HG02763 (cell line): ENCODE measurements around the gene TRIM46.
"Not testable (repeated sequence)": the region's sequence is repeated elsewhere in the genome, so short reads cannot be mapped to it uniquely, and the experiment has no call there.

Experiments used
- ATAC-seq: cut with Tn5 transposase; IDR thresholded peaks from one replicate; pipeline ENCODE4 v1.9.1; 2021; ENCODE audit warnings: mild to moderate bottlenecking, moderate library complexity; ENCODE audit not compliant: unreplicated experiment

The TRIM46 gene

DNA sequence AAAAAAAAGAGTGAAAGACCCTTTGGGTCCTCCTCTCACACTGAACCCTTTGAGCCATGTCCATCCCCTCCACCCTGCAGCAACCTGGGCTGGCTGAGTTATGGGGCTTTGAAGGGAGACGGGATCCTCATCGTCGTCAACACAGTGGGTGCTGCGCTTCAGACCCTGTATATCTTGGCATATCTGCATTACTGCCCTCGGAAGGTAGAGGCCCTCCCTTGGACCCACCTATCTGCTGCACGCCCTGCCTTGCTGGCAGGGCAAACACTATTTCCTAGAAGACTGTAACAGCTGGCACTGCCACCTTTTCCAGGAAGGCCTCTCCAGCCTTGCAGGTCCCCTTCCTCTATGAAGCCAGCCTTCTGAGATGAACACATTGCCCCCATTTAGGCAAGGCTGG is 36.9 kb upstream of the TRIM46 start:
- ATAC-seq, result no peak

DNA sequence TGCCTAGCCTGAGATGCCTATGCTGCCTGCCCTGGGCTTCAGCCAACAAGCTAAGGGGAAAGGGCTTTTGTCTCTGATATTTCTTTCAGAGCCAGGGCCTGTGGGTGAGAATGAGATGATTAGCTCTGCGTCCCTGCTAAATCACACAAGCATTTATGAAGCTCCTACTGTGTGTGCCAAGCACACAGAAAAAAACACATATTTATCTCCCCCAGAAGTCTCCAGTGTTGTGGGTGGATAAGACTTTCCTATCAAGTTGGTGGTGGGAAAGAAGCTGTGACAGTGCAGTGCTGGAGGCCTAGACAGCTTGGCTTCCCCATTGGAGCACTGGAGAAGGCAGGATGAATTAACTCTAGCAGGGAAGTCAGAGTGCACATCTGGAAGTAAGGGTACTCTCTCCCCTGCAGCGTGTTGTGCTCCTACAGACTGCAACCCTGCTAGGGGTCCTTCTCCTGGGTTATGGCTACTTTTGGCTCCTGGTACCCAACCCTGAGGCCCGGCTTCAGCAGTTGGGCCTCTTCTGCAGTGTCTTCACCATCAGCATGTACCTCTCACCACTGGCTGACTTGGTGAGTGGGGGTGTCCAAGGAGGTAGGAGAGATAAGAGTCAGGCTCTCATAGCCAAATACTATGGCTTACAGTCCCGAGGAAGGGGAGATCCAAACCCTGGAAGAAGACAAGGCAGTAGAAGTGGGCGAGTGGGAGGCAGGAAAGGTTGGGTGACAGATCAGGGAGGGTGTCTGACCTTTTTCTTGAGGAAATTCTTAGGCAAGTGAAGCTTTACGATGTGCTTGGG is 36.3 kb upstream of the TRIM46 start:
- ATAC-seq, result no peak

DNA sequence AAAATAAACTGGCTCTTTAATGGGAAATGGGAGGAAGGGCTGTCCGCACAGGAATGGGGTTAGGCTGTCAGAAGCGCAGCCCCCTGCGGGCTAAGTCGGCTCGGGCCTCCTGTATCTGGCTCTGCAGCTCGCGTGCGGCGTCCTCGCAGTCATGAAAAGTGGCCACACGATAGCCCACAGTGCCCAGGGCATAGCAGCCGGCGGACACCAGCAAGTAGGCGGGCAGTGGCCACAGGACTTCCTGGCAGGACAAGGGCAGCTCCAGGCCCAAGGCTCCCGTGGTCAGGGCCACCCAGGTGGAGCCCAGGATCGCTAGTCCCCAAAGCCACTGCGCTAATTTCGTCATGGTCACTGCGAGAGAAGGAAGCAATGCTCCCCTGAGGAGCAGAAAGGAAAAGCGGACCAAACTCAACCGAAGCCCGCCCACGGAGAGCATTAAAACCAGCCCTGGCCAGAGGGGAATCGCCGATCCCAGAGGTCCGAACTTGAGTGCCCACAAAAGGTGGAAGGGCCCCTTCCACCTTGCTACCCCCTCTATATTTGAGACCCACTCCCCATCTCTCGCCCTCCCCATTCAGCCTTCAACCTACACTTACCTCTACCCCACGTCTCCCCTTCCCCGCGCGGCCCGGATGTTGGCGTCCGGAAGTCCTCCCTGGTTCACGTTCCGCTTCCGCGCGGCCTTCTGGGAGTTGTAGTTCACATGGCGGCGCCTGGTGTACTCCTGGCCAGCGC is 33.6 kb upstream of the TRIM46 start, which contains the start of gene DPM3:
Gene DPM3, minus strand, starts transcription at position 637 of the 735 bp plus-strand sequence. Its CDS starts 291 bp downstream, at position 346.
- ATAC-seq, result peak; percentile 57

DNA sequence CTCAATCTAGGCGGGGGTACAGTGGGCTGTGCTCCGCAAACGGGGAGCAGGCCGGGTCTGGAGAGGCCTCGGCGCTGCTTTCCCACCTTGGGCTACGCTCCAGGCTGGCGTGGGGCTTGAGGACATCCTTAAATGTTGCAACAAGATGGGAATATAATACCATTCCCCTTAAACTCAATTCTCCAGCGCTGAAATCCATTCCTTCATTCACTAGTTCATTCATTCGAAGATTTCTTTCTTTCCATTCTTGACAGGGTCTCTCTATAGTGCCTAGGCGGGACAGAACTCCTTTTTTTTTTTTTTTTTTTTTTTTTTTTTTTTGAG is 33.1 kb upstream of the TRIM46 start:
- no peak for ATAC-seq

DNA sequence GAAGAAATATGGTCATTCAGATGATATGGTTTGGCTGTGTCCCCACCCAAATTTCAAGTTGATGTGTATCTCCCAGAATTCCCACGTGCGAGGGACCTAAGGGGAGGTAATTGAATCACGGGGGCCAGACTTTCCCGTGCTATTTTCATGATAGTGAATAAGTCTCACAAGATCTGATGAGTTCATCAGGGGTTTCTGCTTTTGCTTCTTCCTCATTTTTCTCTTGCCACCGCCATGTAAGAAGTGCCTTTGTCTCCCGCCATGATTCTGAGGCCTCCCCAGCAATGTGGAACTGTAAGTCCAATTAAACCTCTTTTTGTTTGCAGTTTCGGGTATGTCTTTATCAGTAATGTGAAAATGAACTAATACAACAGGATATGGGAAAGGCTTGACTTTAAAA is 31.9 kb upstream of the TRIM46 start:
- no peak for ATAC-seq

DNA sequence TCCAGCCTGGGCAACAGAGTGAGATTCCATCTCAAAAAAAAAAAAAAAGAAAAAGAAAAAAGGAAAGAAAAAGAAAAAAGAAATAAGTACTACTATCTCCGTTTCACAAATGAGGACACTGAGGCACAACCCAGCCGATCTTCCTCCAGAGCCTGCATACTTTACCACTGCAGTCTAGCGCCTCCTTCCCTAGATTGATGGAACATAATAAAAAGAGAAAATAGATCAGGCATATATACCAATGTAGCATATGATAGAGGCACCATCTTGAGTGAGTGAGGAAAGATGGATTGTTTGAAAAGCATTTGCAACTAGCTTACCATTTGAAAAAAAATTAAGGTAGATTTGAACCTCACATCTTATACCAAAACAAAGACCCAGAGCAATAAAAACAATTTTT is 28.2 kb upstream of the TRIM46 start:
- ATAC-seq, result no peak

DNA sequence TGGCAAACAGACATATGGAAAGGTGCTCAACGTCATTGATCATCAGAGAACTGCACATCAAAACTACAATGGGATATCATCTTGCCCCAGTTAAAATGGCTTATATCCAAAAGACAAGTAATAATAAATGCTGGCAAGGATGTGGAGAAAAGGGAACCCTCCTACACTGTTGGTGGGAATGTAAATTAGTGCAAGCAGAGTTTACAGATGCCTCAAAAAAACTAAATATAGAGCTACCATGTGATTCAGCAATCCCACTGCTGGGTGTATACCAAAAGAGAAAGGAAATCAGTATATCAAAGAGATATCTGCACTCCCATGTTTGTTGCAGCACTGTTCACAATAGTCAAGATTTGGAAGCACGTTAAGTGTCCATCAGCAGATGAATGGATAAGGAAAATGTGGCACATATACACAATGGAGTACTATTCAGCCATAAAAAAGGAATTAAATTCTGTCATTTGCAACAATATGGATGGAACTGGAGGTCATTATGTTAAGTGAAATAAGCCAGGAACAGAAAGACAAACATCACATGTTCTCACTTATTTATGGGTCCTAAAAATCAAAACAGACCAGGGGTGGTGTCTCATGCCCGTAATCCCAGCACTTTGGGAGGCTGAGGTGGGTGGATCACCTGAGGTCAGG is 17.5 kb upstream of the TRIM46 start:
- ATAC-seq, result not testable (repeated sequence)

DNA sequence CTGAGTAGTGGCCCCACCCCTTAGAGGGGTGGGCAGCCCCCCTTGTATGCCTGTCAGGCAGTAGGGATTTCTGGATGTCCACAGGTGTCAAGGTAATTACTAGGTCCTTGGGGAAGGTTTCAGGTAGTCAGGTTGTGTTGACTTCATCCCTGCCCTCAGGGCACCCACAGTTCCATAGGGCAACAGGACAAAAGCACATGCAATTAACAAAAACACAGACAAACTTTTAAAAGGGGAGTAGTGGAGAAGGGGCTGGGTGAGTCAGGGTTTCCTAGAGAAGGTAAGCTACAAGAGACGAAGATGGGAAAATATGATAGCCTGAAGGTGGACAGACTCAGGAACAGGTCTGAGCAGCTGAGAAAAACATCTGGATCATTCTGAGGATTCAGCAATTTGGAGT is 14.7 kb upstream of the TRIM46 start:
- ATAC-seq, result no peak

DNA sequence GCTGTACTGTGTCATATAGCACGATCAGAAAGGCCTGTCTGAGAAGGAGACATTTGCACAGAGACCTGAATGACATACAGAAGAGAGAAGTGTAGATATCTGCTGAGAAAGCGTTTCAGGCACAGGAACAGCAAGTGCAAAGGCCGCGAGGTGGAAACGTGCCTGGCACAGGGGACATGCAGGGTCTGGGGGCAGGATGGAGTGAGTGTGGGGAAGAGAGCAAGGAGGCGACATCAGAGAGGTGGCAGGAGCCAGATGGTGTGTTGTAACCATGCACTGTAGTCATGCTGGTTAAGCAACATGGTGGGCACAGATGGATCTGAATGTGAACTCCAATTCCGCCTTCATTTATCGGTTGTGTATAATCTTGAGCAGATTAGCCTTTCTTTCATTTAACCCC is 13.5 kb upstream of the TRIM46 start:
- ATAC-seq, result no peak

DNA sequence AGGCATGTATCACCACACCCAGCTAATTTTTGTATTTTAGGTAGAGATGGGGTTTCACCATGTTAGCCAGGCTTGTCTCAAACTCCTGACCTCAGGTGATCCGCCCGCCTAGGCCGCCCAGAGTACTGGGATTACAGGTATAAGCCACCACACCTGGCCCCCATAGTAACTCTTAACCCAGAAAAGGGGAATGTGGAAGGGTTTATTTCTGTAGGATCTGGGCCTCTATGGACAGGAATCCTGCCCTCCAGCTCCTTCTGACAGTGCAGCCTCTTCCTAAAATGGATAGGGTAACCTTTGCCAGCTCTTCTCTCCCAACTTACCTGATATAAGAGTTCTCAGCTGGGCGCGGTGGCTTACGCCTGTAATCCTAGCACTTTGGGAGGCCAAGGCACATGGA is 11.0 kb upstream of the TRIM46 start:
- not testable (repeated sequence) for ATAC-seq

DNA sequence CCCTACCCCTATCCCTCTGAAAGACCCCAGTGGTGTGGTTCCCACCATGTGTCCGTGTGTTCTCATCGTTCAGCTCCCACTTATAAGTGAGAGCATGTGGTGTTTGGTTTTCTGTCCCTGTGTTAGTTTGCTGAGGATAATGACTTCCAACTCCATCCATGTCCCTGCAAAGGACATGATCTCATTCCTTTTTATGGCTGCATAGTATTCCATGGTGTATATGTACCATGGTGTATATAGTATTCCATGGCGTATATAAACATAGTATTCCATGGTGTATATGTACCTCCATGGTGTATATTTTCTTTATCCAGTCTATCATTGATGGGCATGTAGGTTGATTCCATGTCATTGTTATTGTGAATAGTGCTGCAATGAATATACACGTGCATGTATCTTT is 9.9 kb upstream of the TRIM46 start:
- not testable (repeated sequence) for ATAC-seq

DNA sequence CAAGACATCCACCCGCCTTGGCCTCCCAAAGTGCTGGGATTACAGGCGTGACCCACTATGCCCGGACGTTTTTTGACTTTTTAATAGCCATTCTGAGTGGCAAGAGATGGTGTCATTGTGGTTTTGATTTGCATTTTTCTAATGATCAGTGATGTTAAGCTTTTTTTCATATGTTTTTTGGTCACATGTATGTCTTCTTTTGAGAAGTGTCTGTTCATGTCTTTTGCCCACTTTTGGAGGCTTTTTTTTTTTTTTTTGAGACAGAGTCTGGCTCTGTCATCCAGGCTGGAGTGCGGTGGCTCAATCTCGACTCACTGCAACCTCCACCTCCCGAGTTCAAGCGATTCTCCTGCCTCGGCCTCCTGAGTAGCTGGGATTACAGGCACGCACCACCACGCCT is 9.0 kb upstream of the TRIM46 start:
- ATAC-seq, result not testable (repeated sequence)

DNA sequence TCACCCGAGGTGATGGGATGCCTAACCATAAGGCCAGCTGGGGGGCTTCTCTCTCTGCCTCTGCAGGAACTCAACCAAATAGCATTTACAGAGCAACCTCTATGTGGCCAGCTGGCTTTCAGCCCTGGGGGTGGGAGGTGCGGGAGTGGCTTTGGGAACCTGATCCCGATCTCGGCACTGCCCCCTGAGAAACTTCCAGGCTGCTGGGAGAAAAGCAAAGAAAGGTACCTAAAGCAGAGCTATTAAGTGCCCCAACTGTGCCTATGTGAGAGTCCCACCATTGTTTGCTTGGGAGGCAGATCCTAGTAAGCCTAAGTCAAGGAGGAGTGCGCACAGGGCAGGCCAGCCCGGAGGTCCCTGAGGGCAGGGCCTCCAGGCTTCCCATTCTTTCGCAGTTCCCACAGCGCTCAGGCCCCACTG is 7.6 kb upstream of the TRIM46 start:
- ATAC-seq, result no peak

DNA sequence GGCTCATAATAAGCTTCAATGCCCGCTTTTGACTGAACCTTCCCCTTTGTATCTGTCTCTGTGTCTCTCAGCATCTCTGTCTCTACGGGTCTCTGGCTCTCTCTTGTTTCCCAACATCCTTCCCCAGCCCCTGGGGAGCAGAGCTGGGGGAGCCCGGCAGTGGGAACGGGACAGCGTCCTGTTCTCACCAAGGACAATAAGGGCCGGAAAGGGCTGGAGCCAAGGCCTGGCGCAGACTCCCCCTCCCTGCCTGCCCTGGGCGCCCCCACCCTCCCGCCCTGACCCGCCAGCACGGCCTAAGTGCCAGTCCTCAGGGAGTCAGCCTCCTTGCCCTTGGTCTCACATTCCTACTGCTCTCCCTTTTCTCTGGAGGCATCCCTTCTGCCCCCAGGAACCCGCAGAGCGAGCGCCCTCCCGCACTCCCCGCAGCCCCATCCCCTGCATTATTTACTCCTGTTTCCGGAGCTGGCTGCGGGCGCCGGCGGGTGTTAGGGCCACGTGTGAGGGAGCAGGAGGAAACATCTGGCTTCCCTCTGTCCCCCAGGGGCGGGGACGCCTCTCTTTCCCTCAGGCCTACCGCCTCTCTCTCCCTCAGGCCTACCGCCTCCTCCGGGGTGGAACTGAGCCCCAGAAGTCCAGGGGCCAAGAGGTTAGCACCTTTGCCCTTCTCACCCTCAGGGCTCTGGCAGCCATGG is 7.0 kb upstream of the TRIM46 start:
- no peak for ATAC-seq

DNA sequence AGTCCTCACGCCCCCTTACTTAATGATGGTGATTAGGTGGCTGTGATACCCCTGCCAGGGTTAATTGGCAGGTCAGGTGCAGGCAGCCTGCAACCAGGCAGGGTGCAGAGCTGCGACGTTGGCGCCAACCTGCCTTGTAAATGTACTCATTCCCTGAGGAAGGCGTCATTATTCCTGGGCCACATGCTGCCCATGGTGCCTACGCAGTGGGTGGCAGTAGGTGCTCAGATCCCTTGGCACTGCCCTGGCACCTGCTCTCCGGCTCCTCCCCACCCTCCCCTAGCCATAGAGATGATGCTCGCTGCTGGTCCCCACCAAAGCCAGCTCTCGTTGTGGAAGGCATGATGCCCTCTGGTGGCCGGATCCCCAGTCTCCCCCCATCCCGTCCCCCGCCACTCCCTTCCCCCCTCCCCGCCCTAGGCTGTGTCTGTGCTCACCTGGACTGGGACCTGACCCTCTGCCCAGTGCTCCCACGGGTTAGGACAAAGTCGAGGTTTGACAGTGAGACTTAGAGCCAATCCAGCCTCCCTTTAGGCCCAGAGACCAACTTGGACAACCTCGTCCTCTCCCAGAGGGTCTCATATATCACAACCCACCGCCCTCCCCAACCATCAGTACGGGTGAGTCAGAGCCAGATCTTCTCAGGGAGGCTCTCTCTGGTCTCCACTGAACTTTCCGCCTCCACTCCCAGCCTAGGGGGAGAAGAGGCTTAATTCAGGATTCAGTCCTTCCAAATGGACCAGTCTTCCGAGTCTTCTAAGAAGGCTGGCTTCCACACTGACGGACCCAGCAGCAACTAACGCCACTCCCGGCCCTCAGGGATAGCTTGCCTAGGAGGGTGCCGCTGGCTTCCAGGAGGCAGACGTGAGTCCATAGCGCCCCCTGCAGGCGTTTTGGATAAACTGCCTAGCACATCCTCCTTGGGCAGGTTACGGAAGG is 6.2 kb upstream of the TRIM46 start:
- no peak for ATAC-seq

DNA sequence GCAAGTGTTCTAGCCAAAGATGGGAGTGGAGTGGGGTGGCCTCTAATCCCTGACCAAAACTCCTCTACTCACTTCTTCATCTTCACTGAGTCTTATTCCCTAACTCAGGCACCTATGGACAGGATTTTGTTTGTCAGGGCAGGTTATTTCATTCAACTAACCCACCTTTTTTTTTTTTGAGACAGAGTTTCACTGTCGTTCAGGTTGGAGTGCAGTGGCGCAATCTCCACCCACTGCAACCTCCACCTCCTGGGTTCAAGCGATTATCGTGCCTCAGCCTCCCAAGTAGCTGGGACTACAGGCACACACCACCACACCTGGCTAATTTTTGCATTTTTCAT is 5.6 kb upstream of the TRIM46 start:
- not testable (repeated sequence) for ATAC-seq

DNA sequence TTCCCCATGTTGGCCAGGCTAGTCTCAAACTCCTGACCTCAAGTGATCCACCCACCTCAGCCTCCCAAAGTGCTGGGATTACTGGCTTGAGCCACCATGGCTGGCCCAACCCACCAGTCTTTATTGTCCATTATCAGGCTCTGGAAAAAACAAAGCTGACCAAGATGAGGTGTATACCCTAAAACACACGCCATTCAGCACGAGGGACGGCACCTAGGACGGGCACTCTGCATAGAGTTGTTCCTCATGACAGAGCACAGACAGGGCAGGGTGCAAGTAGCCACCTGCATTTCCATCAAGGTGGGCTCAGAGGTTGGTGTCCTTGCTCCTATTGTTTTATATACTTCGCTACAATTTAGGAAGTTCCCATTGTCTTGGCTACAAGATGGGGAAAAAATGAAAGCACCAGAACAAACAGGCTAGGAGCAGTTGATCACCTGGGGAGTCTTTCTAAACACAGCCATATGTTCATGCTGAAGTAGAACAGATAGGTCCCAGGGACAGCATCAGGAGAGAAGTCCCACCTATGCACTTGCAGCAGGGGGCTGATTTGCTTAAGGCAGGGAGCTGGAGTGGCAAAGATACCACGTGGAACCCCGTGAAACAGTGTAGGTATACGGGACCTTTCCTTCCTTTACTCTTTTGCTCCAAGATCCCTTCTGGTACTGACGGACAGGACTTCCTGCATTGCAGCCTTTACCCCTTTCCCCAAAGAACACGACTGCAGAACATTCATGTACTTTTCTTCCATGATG is 5.0 kb upstream of the TRIM46 start:
- ATAC-seq, result no peak

DNA sequence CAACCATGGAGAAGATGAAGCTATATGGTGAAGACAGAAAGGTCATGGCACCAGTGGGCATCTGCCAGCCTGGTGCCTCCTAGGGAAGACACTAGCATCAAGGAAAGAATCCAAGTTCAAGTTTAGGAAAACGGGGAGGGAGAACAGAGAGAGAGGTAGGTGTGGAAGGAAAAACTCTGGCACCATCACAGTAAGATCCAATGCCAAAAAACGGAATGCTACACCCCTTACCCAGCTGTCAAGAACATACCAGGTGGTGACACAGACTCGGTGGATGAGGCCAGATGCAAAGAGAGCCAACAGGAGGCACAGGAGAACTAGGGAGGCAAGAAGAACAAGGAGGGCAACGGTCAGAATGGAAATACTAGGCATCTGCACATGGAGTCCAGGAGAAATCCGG is 4.1 kb upstream of the TRIM46 start:
- ATAC-seq, result no peak

DNA sequence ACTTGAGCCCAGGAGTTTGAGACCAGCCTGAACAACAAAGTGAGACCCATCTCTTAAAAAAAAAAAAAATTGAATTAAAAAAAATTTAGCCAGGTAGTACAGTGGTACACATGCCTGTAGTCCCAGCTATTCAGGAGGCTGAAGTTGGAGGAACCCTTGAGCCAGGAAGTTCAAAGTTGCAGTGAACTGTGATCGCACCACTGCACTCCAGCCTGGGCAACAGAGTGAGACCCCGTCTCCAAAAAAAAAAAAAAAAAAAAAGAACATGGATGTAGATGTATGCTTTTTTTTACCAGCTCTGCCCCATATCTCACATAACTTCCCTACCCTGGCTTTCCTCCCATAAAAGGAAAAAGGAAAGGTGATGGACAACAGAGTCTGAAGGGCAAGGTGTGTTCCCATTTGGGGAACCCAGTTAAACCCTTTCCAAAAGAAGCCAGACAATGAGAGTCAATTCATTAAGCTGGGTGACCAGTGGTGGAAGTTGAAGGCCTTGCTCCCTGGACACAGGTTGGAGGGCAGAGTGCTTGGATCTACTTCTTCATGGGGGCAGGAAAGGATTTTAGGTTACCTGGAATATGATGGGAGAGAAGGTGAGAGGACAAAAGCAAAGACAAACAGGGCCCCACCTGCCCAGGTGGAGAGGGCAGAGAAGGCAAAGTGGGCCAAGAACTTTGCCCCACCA is 3.4 kb upstream of the TRIM46 start:
- no peak for ATAC-seq
